PC-9 (cell line): ENCODE data around the gene TMEM266.

Experiments used
- CTCF ChIP-seq: fragments of 200-600 bp; sonication (generic); conservative IDR thresholded peaks from 2 replicates; pipeline ENCODE4 v1.6.1; 2017; ENCODE audit warnings: mixed run types, antibody characterized with exemption, mild to moderate bottlenecking, moderate library complexity
- EZH2 ChIP-seq: fragments of 200-600 bp; sonication (generic); IDR thresholded peaks from 2 replicates; pipeline ENCODE4 v1.8.0; 2017; ENCODE audit warnings: antibody characterized with exemption, low read depth

- TF ChIP-seq CTCF = no peak
- no peak for TF ChIP-seq EZH2
Measured at GRCh38 chr15:76034111-76034510, 25.7 kb upstream of the TMEM266 start.
